Right lobe of liver (tissue), 4 donors: ENCODE data around the gene TMEM19.

Source experiments
- POLR2A ChIP-seq: fragments of 450-650 bp; IDR thresholded peaks from one replicate; pipeline ENCODE4 v1.6.1; 2017; ENCODE audit warnings: antibody characterized with exemption, mild to moderate bottlenecking
- TF ChIP-seq, protein P1 (sequence below), 4 donors: fragments of 200-600 bp in 3 of 4; fragments of 450-650 bp in 1 of 4; IDR thresholded peaks; one replicate each; pipeline versions ENCODE4 v1.5.1 to v1.8.0; 2016 to 2022; ENCODE audit warnings: antibody characterized with exemption in 4 of 4, mild to moderate bottlenecking in 2 of 4
- donor health status: DM: no; HTN: no; CAD: no.
- donor health status: DM: no; HTN: no; CAD: no.
- donor health status: DM: no; HTN: yes; CAD: no.

DNA sequence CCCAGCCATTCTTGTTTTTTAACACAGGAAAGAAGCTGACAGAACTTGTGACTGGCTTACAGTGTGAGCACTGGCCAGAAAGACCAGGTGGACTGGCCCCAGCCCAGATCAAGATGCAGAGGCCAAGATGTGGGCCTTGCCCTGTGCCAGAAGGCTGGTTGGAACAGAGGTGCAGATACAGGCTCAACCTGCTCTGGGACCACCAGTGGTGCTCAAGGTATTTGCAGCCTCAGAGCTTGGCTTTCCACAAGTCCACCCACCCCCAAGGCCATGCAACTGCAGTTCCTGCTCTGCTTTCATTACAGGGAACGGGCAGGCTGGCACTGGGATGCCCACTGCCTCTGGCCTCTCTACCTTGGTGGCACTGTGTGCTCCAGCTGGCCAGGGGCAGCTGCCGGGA, 45.6 kb upstream of the TMEM19 start:
- TF ChIP-seq, protein P1, sequence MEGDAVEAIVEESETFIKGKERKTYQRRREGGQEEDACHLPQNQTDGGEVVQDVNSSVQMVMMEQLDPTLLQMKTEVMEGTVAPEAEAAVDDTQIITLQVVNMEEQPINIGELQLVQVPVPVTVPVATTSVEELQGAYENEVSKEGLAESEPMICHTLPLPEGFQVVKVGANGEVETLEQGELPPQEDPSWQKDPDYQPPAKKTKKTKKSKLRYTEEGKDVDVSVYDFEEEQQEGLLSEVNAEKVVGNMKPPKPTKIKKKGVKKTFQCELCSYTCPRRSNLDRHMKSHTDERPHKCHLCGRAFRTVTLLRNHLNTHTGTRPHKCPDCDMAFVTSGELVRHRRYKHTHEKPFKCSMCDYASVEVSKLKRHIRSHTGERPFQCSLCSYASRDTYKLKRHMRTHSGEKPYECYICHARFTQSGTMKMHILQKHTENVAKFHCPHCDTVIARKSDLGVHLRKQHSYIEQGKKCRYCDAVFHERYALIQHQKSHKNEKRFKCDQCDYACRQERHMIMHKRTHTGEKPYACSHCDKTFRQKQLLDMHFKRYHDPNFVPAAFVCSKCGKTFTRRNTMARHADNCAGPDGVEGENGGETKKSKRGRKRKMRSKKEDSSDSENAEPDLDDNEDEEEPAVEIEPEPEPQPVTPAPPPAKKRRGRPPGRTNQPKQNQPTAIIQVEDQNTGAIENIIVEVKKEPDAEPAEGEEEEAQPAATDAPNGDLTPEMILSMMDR (IDR thresholded peaks at IDR 0.05) = no peak
- TF ChIP-seq POLR2A = no peak
